Liver (tissue), 9 donors: ENCODE measurements around the gene JAK2. TPM values are rescaled to one million over a fixed set of nuclear protein-coding genes. Genes with fewer than 3 reads are reported as not detected.

ENCODE experiments used
- DNase-seq: peaks from one replicate; pipeline ENCODE4 v3.0.0-alpha.2; 2017; ENCODE audit warnings: low spot score
- H3K27ac ChIP-seq, 2 donors: one replicate each; pipeline ENCODE4 v1.7.0; 2013; ENCODE audit warnings: inconsistent platforms in 2 of 2, low read length in 2 of 2, control low read depth in 1 of 2, low read depth in 1 of 2, mild to moderate bottlenecking in 1 of 2
- H3K27me3 ChIP-seq, 4 donors: one replicate each; pipeline versions ENCODE4 v1.6.1 to v1.7.0; 2013; ENCODE audit warnings: low read length in 3 of 4, inconsistent platforms in 1 of 4, mild to moderate bottlenecking in 1 of 4, moderate library complexity in 1 of 4; ENCODE audit not compliant: control insufficient read depth in 4 of 4, insufficient read depth in 4 of 4
- H3K36me3 ChIP-seq, 4 donors: one replicate each; pipeline versions ENCODE4 v1.6.1 to v1.7.0; 2013; ENCODE audit warnings: low read length in 3 of 4, mild to moderate bottlenecking in 3 of 4, low read depth in 1 of 4, moderate library complexity in 1 of 4; ENCODE audit not compliant: control insufficient read depth in 4 of 4, insufficient read depth in 3 of 4
- H3K4me1 ChIP-seq, 4 donors: one replicate each; pipeline versions ENCODE4 v1.6.1 to v1.7.0; 2013; ENCODE audit warnings: low read length in 3 of 4, mild to moderate bottlenecking in 3 of 4, moderate library complexity in 1 of 4; ENCODE audit not compliant: control insufficient read depth in 4 of 4, insufficient read depth in 4 of 4
- H3K4me3 ChIP-seq, 3 donors: one replicate each; pipeline versions ENCODE4 v1.6.1 to v1.7.0; 2013; ENCODE audit warnings: low read length in 3 of 3, control low read depth in 1 of 3, low read depth in 1 of 3, mild to moderate bottlenecking in 1 of 3
- H3K9ac ChIP-seq, 2 donors: one replicate each; pipeline ENCODE4 v1.7.0; 2013; ENCODE audit warnings: low read length in 2 of 2, mild to moderate bottlenecking in 2 of 2, moderate library complexity in 2 of 2, control low read depth in 1 of 2, low read depth in 1 of 2
- H3K9me3 ChIP-seq, 4 donors: one replicate each; pipeline versions ENCODE4 v1.6.1 to v1.7.0; 2013; ENCODE audit warnings: low read length in 3 of 4; ENCODE audit not compliant: control insufficient read depth in 4 of 4
- CTCF ChIP-seq: fragments of 150-350 bp; IDR thresholded peaks from 2 replicates; pipeline ENCODE4 v1.5.1; 2017; ENCODE audit warnings: improper control_type of control experiment, low read depth, low read length; ENCODE audit not compliant: missing input control
- EGR1 ChIP-seq, 2 donors: IDR thresholded peaks; 2 replicates each; pipeline ENCODE4 v1.6.1; 2016 to 2018; ENCODE audit warnings: antibody characterized with exemption in 2 of 2, low read depth in 2 of 2
- FOXA1 ChIP-seq: IDR thresholded peaks from 2 replicates; pipeline ENCODE4 v1.6.1; 2016; ENCODE audit warnings: antibody characterized with exemption
- FOXA2 ChIP-seq: IDR thresholded peaks from 2 replicates; pipeline ENCODE4 v1.6.1; 2016; ENCODE audit warnings: antibody characterized with exemption
- GABPA ChIP-seq, 2 donors: IDR thresholded peaks in 1 of 2; conservative IDR thresholded peaks in 1 of 2; 2 replicates each; pipeline ENCODE4 v1.6.1; 2016; ENCODE audit warnings: antibody characterized with exemption in 2 of 2, mild to moderate bottlenecking in 1 of 2, moderate library complexity in 1 of 2
- HNF4A ChIP-seq, 2 donors: conservative IDR thresholded peaks; 2 replicates each; pipeline ENCODE4 v1.6.1; 2016; ENCODE audit warnings: antibody characterized with exemption in 2 of 2, mild to moderate bottlenecking in 2 of 2
- HNF4G ChIP-seq: IDR thresholded peaks from 2 replicates; pipeline ENCODE4 v1.6.1; 2016; ENCODE audit warnings: antibody characterized with exemption
- JUND ChIP-seq, 2 donors: IDR thresholded peaks; 2 replicates each; pipeline ENCODE4 v1.6.1; 2016; ENCODE audit warnings: antibody characterized with exemption in 2 of 2
- NR2F2 ChIP-seq: IDR thresholded peaks from 2 replicates; pipeline ENCODE4 v1.6.1; 2016; ENCODE audit warnings: antibody characterized with exemption
- RAD21 ChIP-seq, 2 donors: IDR thresholded peaks; 2 replicates each; pipeline ENCODE4 v1.6.1; 2016; ENCODE audit warnings: antibody characterized with exemption in 2 of 2, mild to moderate bottlenecking in 2 of 2
- RXRA ChIP-seq, 2 donors: IDR thresholded peaks; 2 replicates each; pipeline ENCODE4 v1.6.1; 2017 to 2018; ENCODE audit warnings: antibody characterized with exemption in 2 of 2, mild to moderate bottlenecking in 1 of 2
- SP1 ChIP-seq: IDR thresholded peaks from 2 replicates; pipeline ENCODE4 v1.6.1; 2018; ENCODE audit warnings: antibody characterized with exemption, mild to moderate bottlenecking
- TAF1 ChIP-seq: conservative IDR thresholded peaks from 2 replicates; pipeline ENCODE4 v1.6.1; 2016; ENCODE audit warnings: antibody characterized with exemption, mild to moderate bottlenecking
- YY1 ChIP-seq: IDR thresholded peaks from 2 replicates; pipeline ENCODE4 v1.6.1; 2016; ENCODE audit warnings: antibody characterized with exemption, mild to moderate bottlenecking
- ZBTB33 ChIP-seq: IDR thresholded peaks from 2 replicates; pipeline ENCODE4 v1.6.1; 2016; ENCODE audit warnings: antibody characterized with exemption
- WGBS: extraction: QIAGEN DNeasy Blood & Tissue Kit; methylation state at CpG from one replicate; pipeline ENCODE4 v1.1.7; 2013; 5-methylcytosine and 5-hydroxymethylcytosine counted together
- polyA plus RNA-seq, 2 donors: library from polyadenylated mRNA; stranded (reverse) in 1 of 2; unstranded in 1 of 2; fragments of 200-250 nt in 1 of 2; fragments of >200 nt in 1 of 2; fragmentation: Nextera tagmentation in 1 of 2; extraction: Ambion mirVana in 1 of 2; gene quantifications; one replicate each; pipeline versions ENCODE4 v1.2.1 to v1.2.3, GENCODE V29; 2013 to 2015
- total RNA-seq, 2 donors: library from RNA; depleted of rRNA; stranded (reverse); fragments of >200 nt; gene quantifications; one replicate each; pipeline ENCODE4 v1.2.3, GENCODE V29; 2014
- TF ChIP-seq, protein P1 (sequence below): IDR thresholded peaks from 2 replicates; pipeline ENCODE4 v1.6.1; 2016; ENCODE audit warnings: antibody characterized with exemption
- TF ChIP-seq, protein P2 (sequence below): IDR thresholded peaks from 2 replicates; pipeline ENCODE4 v1.6.1; 2016; ENCODE audit warnings: antibody characterized with exemption, mild to moderate bottlenecking
- TF ChIP-seq, protein P3 (sequence below): IDR thresholded peaks from 2 replicates; pipeline ENCODE4 v1.6.1; 2016; ENCODE audit warnings: antibody characterized with exemption
- donor health status: healthy.
- donor health status: healthy.
- donor health status: healthy.
- donor health status: healthy.
- donor health status: healthy.

The JAK2 gene
- 10 to 100 TPM in 1 of 2 donors, 1 to 10 TPM in 1; 8.3 to 21.5 TPM for total RNA-seq
- 1 to 10 TPM; 1.5 to 1.8 TPM for polyA plus RNA-seq

DNA sequence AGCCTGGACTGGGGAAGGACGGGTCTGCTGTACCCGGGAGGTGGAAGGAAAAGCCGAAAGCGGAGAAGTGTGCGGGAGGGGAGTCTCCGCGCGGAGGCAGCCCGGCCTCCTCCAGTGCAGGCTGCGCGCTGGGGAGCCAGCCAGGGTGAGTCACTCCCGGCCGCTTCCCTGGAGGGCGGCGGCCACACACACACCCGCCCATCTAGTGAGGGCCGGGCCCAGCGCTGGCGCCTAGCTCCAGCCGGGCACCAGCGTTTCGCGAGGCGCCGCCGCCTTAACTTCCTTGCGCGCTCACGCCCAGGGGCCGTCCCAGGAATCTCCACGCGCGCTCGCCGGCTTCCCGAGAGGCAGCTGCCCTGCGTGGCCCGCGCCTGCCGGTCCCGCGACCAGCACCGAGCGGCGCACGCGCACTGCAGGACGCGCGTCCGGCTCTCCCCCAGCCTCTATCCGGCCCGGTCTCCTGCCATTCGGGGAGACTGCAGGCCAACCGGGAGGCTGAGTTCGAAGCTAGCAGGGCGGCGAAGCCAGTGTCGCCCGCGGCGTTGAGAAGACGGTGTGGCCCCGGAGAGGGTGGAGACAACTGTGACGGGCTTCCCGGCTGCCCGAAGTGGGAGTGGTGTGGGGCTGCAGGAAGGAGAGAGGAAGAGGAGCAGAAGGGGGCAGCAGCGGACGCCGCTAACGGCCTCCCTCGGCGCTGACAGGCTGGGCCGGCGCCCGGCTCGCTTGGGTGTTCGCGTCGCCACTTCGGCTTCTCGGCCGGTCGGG is at the start of gene JAK2:
JAK2 (plus strand) TSS at position 652 of the 765 bp plus-strand sequence. CDS start 36,716 bp downstream, outside the sequence.
- H3K4me3 ChIP-seq: peak within 1 kb of the TSS; percentile 75 to 86 (median 82)
- H3K9me3 ChIP-seq: no peaks in the 10 kb centered on the region
- no peaks in the 10 kb centered on the region for H3K27me3 ChIP-seq
- H3K27ac ChIP-seq: peak within 1 kb of the TSS; percentile 96 to 98
- TF ChIP-seq RAD21 (IDR thresholded peaks at IDR 0.05) (peak in 1 of 2 donors; percentile 40), GABPA (IDR thresholded peaks at IDR 0.05 in 1 of 2, conservative IDR thresholded peaks at IDR 0.05 in 1 of 2) (peak in 1 of 2 donors; percentile 28), FOXA1 (no peak), SP1 (peak; percentile 58), HNF4A (conservative IDR thresholded peaks at IDR 0.05) (peak in 1 of 2 donors; percentile 2), JUND (IDR thresholded peaks at IDR 0.05) (peak; percentile 92 to 95), ZBTB33 (no peak), NR2F2 (no peak), YY1 (peak; percentile 65), CTCF (peak; percentile 25), RXRA (IDR thresholded peaks at IDR 0.05) (no peak), HNF4G (peak; percentile 14), TAF1 (peak; percentile 79), EGR1 (IDR thresholded peaks at IDR 0.05; ENCODE audit: low read depth in 2 of 2) (no peak), FOXA2 (no peak)
- TF ChIP-seq, protein P1, sequence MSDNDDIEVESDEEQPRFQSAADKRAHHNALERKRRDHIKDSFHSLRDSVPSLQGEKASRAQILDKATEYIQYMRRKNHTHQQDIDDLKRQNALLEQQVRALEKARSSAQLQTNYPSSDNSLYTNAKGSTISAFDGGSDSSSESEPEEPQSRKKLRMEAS: no peak
- TF ChIP-seq, protein P2, sequence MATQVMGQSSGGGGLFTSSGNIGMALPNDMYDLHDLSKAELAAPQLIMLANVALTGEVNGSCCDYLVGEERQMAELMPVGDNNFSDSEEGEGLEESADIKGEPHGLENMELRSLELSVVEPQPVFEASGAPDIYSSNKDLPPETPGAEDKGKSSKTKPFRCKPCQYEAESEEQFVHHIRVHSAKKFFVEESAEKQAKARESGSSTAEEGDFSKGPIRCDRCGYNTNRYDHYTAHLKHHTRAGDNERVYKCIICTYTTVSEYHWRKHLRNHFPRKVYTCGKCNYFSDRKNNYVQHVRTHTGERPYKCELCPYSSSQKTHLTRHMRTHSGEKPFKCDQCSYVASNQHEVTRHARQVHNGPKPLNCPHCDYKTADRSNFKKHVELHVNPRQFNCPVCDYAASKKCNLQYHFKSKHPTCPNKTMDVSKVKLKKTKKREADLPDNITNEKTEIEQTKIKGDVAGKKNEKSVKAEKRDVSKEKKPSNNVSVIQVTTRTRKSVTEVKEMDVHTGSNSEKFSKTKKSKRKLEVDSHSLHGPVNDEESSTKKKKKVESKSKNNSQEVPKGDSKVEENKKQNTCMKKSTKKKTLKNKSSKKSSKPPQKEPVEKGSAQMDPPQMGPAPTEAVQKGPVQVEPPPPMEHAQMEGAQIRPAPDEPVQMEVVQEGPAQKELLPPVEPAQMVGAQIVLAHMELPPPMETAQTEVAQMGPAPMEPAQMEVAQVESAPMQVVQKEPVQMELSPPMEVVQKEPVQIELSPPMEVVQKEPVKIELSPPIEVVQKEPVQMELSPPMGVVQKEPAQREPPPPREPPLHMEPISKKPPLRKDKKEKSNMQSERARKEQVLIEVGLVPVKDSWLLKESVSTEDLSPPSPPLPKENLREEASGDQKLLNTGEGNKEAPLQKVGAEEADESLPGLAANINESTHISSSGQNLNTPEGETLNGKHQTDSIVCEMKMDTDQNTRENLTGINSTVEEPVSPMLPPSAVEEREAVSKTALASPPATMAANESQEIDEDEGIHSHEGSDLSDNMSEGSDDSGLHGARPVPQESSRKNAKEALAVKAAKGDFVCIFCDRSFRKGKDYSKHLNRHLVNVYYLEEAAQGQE: peak; percentile 69
- TF ChIP-seq, protein P3, sequence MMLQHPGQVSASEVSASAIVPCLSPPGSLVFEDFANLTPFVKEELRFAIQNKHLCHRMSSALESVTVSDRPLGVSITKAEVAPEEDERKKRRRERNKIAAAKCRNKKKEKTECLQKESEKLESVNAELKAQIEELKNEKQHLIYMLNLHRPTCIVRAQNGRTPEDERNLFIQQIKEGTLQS: peak; percentile 74
- peaks cover 0 to 44% (median 25%) of the 10 kb centered on the region in 4 donors for H3K4me1 ChIP-seq
- DNase-seq: peak; percentile 89
- H3K9ac ChIP-seq: peak within 1 kb of the TSS; percentile 71 to 92
- H3K36me3 ChIP-seq: no peaks in the 10 kb centered on the region
- WGBS: under 1% methylated on average over 84 of the region's 84 CpGs
